Ishikawa (cell line): Measurements from ENCODE around the gene DLEU7.

Experiments used
- CEBPB ChIP-seq: IDR thresholded peaks from 2 replicates; pipeline ENCODE4 v1.6.1; 2012
- CREB1 ChIP-seq: IDR thresholded peaks from 2 replicates; pipeline ENCODE4 v1.6.1; 2012; ENCODE audit warnings: low read depth
- EGR1 ChIP-seq: IDR thresholded peaks from 2 replicates; pipeline ENCODE4 v1.6.1; 2012
- EP300 ChIP-seq: IDR thresholded peaks from 2 replicates; pipeline ENCODE4 v1.6.1; 2012; ENCODE audit warnings: borderline replicate concordance
- FOXM1 ChIP-seq: IDR thresholded peaks from 2 replicates; pipeline ENCODE4 v1.6.1; 2012; ENCODE audit warnings: low read depth, borderline replicate concordance
- MAX ChIP-seq: IDR thresholded peaks from 2 replicates; pipeline ENCODE4 v1.6.1; 2012
- NFIC ChIP-seq: IDR thresholded peaks from 2 replicates; pipeline ENCODE4 v1.6.1; 2012
- RAD21 ChIP-seq: IDR thresholded peaks from 2 replicates; pipeline ENCODE4 v1.6.1; 2012; ENCODE audit warnings: low read depth
- REST ChIP-seq: IDR thresholded peaks from 2 replicates; pipeline ENCODE4 v1.6.1; 2012; ENCODE audit warnings: low read depth, mild to moderate bottlenecking
- TAF1 ChIP-seq: IDR thresholded peaks from 2 replicates; pipeline ENCODE4 v1.6.1; 2012; ENCODE audit warnings: low read depth, mild to moderate bottlenecking
- TCF12 ChIP-seq: IDR thresholded peaks from 2 replicates; pipeline ENCODE4 v1.6.1; 2012; ENCODE audit warnings: low read depth
- TEAD4 ChIP-seq: IDR thresholded peaks from 2 replicates; pipeline ENCODE4 v1.6.1; 2012
- USF1 ChIP-seq: IDR thresholded peaks from 2 replicates; pipeline ENCODE4 v1.6.1; 2012
- YY1 ChIP-seq: IDR thresholded peaks from 2 replicates; pipeline ENCODE4 v1.6.1; 2012; ENCODE audit warnings: low read depth
- ZBTB7A ChIP-seq: IDR thresholded peaks from 2 replicates; pipeline ENCODE4 v1.6.1; 2012; ENCODE audit warnings: low read depth

DLEU7 gene

GRCh38 chr13:50842251-50842989 is 1.1 kb downstream of the DLEU7 start:
- TF ChIP-seq CEBPB (no peak), RAD21 (no peak), TCF12 (no peak), FOXM1 (no peak), YY1 (no peak), CREB1 (no peak), EP300 (no peak), TEAD4 (no peak), USF1 (no peak), ZBTB7A (no peak), EGR1 (no peak), NFIC (no peak), MAX (no peak), TAF1 (no peak), REST (no peak)

- no peak for TF ChIP-seq RAD21
- TF ChIP-seq NFIC, result no peak
- no peak for TF ChIP-seq ZBTB7A
- TF ChIP-seq EGR1, result no peak
- no peak for TF ChIP-seq CEBPB
- TF ChIP-seq USF1, result no peak
- no peak for TF ChIP-seq CREB1
- no peak for TF ChIP-seq TAF1
- TF ChIP-seq TCF12, result no peak
- TF ChIP-seq EP300, result no peak
- TF ChIP-seq FOXM1, result no peak
- no peak for TF ChIP-seq MAX
- TF ChIP-seq REST, result no peak
- no peak for TF ChIP-seq YY1
- TF ChIP-seq TEAD4, result no peak
These were observed 1.7 kb downstream of the DLEU7 start for GRCh38 chr13:50841786-50842185.

- TF ChIP-seq TCF12, result no peak
These were observed 3.2 kb downstream of the DLEU7 start for GRCh38 chr13:50840284-50840683.

GRCh38 chr13:50839828-50840227 is 3.7 kb downstream of the DLEU7 start:
- no peak for TF ChIP-seq TCF12
- TF ChIP-seq FOXM1, result no peak
- no peak for TF ChIP-seq ZBTB7A
- no peak for TF ChIP-seq EGR1
- TF ChIP-seq CREB1, result no peak
- TF ChIP-seq TAF1, result no peak
- TF ChIP-seq EP300, result no peak
- no peak for TF ChIP-seq REST
- TF ChIP-seq RAD21, result no peak
- no peak for TF ChIP-seq TEAD4
- no peak for TF ChIP-seq USF1
- TF ChIP-seq YY1, result no peak
- TF ChIP-seq MAX, result no peak
- no peak for TF ChIP-seq NFIC
- TF ChIP-seq CEBPB, result no peak
